Lower leg skin (tissue), 3 donors: ENCODE data around the gene TASL.

Experiments
- CTCF ChIP-seq, 3 donors: fragments of 450-650 bp; IDR thresholded peaks; one replicate each; pipeline ENCODE4 v1.5.1; 2016; ENCODE audit warnings: antibody characterized with exemption in 3 of 3, mild to moderate bottlenecking in 3 of 3, moderate library complexity in 2 of 3
- POLR2A ChIP-seq, 2 donors: fragments of 450-650 bp; IDR thresholded peaks; one replicate each; pipeline ENCODE4 v1.6.1; 2016 to 2017; ENCODE audit warnings: antibody characterized with exemption in 2 of 2, mild to moderate bottlenecking in 1 of 2, moderate library complexity in 1 of 2

- no peak for TF ChIP-seq CTCF (IDR thresholded peaks at IDR 0.05)
- no peak for TF ChIP-seq POLR2A (IDR thresholded peaks at IDR 0.05)
Measured at GRCh38 chrX:30576881-30577280, 685 bp downstream of the TASL start.
